SK-N-SH (cell line): Measurements from ENCODE around the gene UBE2E2. TPM values are rescaled to one million over a fixed set of nuclear protein-coding genes. Genes with fewer than 3 reads are reported as not detected.

Experiments
- CTCF ChIA-PET: fragments of 300-600, 350-600 bp; formaldehyde crosslinking; extraction: SDS; loops from one replicate; lab custom pipeline; 2021; lab: Yijun Ruan, JAX
- POLR2A ChIA-PET: fragments of 350-600 bp; sonication (Branson Sonifier 250); formaldehyde crosslinking; extraction: SDS; loops from one replicate; lab custom pipeline; 2020; ENCODE audit warnings: antibody characterized with exemption, inconsistent platforms; lab: Yijun Ruan, JAX
- DNase-seq: peaks from one replicate; pipeline ENCODE4 v3.0.0; 2012
- H2AFZ ChIP-seq: fragments of 200-600 bp; sonication (generic); 2 replicates; pipeline ENCODE4 v1.8.1; 2016; ENCODE audit warnings: antibody characterized with exemption, mild to moderate bottlenecking, low read depth
- H3F3A ChIP-seq: fragments of 200-600 bp; sonication (generic); replicated peaks from 2 replicates; pipeline ENCODE3; 2016; ENCODE audit warnings: antibody characterized with exemption, mild to moderate bottlenecking; ENCODE audit not compliant: insufficient read depth
- H3K27ac ChIP-seq, 2 experiments: fragments of 200-500 bp in 1 of 2; fragments of 200-600 bp in 1 of 2; sonication (Bioruptor generic) in 1 of 2; sonication (generic), shearing (Covaris generic) in 1 of 2; 2 replicates each; pipeline versions ENCODE4 v1.5.1 to v1.6.1; 2014 to 2016; ENCODE audit warnings: low read depth in 2 of 2, inconsistent platforms in 1 of 2, low read length in 1 of 2, mild to moderate bottlenecking in 1 of 2, mixed read lengths in 1 of 2
- H3K27me3 ChIP-seq: fragments of 200-600 bp; sonication (generic), shearing (Covaris generic); 2 replicates; pipeline ENCODE4 v1.6.1; 2016; ENCODE audit warnings: mixed run types; ENCODE audit not compliant: insufficient read depth
- H3K36me3 ChIP-seq, 2 experiments: fragments of 200-500 bp in 1 of 2; fragments of 200-600 bp in 1 of 2; sonication (Bioruptor generic) in 1 of 2; sonication (generic) in 1 of 2; replicated peaks in 1 of 2; 2 replicates each; pipeline versions ENCODE3 to v1.5.1; 2014 to 2016; ENCODE audit warnings: low read length in 1 of 2, mild to moderate bottlenecking in 1 of 2; ENCODE audit not compliant: insufficient read depth in 2 of 2, control insufficient read depth in 1 of 2
- H3K4me1 ChIP-seq, 2 experiments: fragments of 200-500 bp in 1 of 2; fragments of 200-600 bp in 1 of 2; sonication (Bioruptor generic) in 1 of 2; sonication (generic), shearing (Covaris generic) in 1 of 2; 2 replicates each; pipeline versions ENCODE4 v1.5.1 to v1.6.1; 2014 to 2016; ENCODE audit warnings: low read depth in 1 of 2, low read length in 1 of 2, mixed run types in 1 of 2; ENCODE audit not compliant: insufficient read depth in 2 of 2, control insufficient read depth in 1 of 2
- H3K4me2 ChIP-seq: fragments of 200-600 bp; sonication (generic), shearing (Covaris generic); 2 replicates; pipeline ENCODE4 v1.6.1; 2017; ENCODE audit warnings: mixed run types
- H3K4me3 ChIP-seq, 2 experiments: fragments of 200-500 bp in 1 of 2; fragments of 200-600 bp in 1 of 2; sonication (Bioruptor generic) in 1 of 2; sonication (generic), shearing (Covaris generic) in 1 of 2; 2 replicates each; pipeline versions ENCODE4 v1.5.1 to v1.8.1; 2014 to 2016; ENCODE audit warnings: low read depth in 2 of 2, inconsistent platforms in 1 of 2, low read length in 1 of 2, mild to moderate bottlenecking in 1 of 2, mixed read lengths in 1 of 2, moderate library complexity in 1 of 2
- H3K79me2 ChIP-seq: fragments of 200-600 bp; sonication (generic); 2 replicates; pipeline ENCODE4 v1.8.1; 2017; ENCODE audit warnings: mild to moderate bottlenecking; ENCODE audit not compliant: insufficient read depth
- H3K9ac ChIP-seq: fragments of 200-600 bp; sonication (generic); 2 replicates; pipeline ENCODE4 v1.6.1; 2017; ENCODE audit warnings: mixed run types
- H3K9me2 ChIP-seq: fragments of 200-600 bp; sonication (generic); 2 replicates; pipeline ENCODE4 v1.6.1; 2017; ENCODE audit warnings: mixed run types
- H3K9me3 ChIP-seq: fragments of 200-600 bp; sonication (generic); 2 replicates; pipeline ENCODE4 v1.6.1; 2017; ENCODE audit warnings: mixed run types, mild to moderate bottlenecking, moderate library complexity
- H4K20me1 ChIP-seq: fragments of 200-600 bp; sonication (generic); 2 replicates; pipeline ENCODE4 v1.6.1; 2017; ENCODE audit warnings: mild to moderate bottlenecking, mixed run types; ENCODE audit not compliant: insufficient read depth
- CHD2 ChIP-seq: fragments of 150-350 bp; IDR thresholded peaks from 2 replicates; pipeline ENCODE4 v1.6.1; 2018; ENCODE audit warnings: low read length; ENCODE audit not compliant: partially characterized antibody
- FOXJ3 ChIP-seq: sonication (generic); formaldehyde crosslinking; IDR thresholded peaks from 2 replicates; pipeline ENCODE4 v1.5.1; 2020; ENCODE audit warnings: mild to moderate bottlenecking, missing genetic modification reagents
- FOXM1 ChIP-seq: IDR thresholded peaks from 2 replicates; pipeline ENCODE4 v1.4.0; 2012; ENCODE audit warnings: low read depth, mild to moderate bottlenecking
- MEF2A ChIP-seq: IDR thresholded peaks from 2 replicates; pipeline ENCODE4 v1.4.0; 2012; ENCODE audit warnings: low read depth, borderline replicate concordance
- USF1 ChIP-seq: IDR thresholded peaks from 2 replicates; pipeline ENCODE4 v1.4.0; 2012; ENCODE audit warnings: low read depth, borderline replicate concordance
- YY1 ChIP-seq: IDR thresholded peaks from 2 replicates; pipeline ENCODE4 v1.4.0; 2012; ENCODE audit warnings: low read depth, mild to moderate bottlenecking
- ZBTB33 ChIP-seq: IDR thresholded peaks from 2 replicates; pipeline ENCODE4 v1.4.0; 2012; ENCODE audit warnings: low read depth, borderline replicate concordance
- WGBS: methylation state at CpG from one replicate; pipeline ENCODE4 v1.1.6; 2017; ENCODE audit warnings: low lambda C conversion rate; 5-methylcytosine and 5-hydroxymethylcytosine counted together
- polyA plus RNA-seq, 3 experiments: library from polyadenylated mRNA; depleted of rRNA; stranded (reverse); fragments of >200 nt; gene quantifications; 2 replicates each; pipeline ENCODE4 v1.2.3, GENCODE V29; 2012
- TF ChIP-seq, protein P1 (sequence below): fragments of 200-600 bp; sonication (generic); IDR thresholded peaks from 2 replicates; pipeline ENCODE4 v1.6.1; 2017; ENCODE audit warnings: antibody characterized with exemption, mild to moderate bottlenecking, moderate library complexity

Gene UBE2E2
- polyA plus RNA-seq, 1 of the 3 experiments (the other 2 are of a cell fraction): 46.4 TPM

DNA sequence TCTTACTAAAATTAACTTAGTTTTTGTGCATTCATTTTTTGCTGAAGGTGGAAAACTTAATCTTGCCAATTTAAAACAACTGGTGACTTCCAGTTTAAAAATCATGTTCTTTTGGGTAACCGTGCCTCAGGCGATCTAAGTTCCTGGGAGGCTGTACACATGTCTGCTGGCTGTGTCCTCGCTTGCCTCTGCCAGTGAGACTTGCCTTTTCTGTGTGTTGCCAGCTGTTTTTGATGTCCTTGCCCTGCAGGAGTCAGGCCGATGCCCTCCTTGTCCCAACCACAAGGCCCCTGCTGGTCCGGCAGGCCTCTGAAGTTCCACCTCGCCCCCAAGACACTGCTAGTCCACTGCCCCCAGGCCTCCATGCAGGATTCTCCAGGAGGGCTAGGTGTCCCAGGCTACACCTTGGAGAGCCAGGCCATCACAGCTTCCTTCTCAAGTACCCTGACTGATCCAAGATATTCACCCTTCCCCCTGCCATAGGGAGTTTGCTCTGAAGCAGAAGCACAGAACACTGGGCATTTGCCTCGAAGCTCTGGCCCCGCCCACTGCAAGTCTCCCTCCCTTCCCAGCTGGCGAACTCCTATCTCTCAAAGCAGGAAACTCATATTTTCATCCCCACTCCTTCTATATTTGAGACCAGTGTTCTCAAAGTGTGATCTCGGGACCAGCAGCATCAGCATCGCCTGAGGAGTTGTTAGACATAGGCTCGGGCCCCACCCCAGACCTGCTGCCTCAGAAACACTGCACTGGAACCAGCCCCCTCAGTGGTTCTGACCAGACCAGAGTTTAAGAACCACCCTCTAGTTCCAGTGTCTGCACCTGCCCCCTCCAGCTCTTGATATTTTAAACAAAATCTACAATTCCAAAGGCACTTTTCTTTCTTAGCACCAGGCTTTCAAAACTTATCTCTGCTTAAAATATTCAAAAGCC, 416.8 kb downstream of the UBE2E2 start:
- no peaks in the 10 kb centered on the region for H3K9me3 ChIP-seq

More for the DNA sequence above, 416.8 kb downstream of the UBE2E2 start:
- Histone ChIP-seq H3K79me2 (no peaks in the 10 kb centered on the region), H3F3A (no peaks in the 10 kb centered on the region), H3K4me3 (no peak overlapping the region), H3K4me1 (peaks cover 0 to 3% of the 10 kb centered on the region in 2 experiments; a peak in 1 of 4 replicates), H3K27ac (no peak overlapping the region), H2AFZ (no peak overlapping the region), H4K20me1 (no peaks in the 10 kb centered on the region), H3K27me3 (no peaks in the 10 kb centered on the region), H3K36me3 (no peaks in the 10 kb centered on the region), H3K9me2 (no peaks in the 10 kb centered on the region), H3K9ac (no peak overlapping the region), H3K4me2 (no peak overlapping the region)
- ChIA-PET POLR2A (no interaction called here), CTCF (interaction anchor here (1.0 to 1.3 kb wide), 2 partner anchors 29 to 111 kb away, joined by 3 read pairs; no protein-coding TSS in a partner anchor)
- no peak for DNase-seq
- TF ChIP-seq USF1: no peak
- no peak for TF ChIP-seq MEF2A
- TF ChIP-seq FOXJ3 (CRISPR knock-in tag): no peak
- no peak for TF ChIP-seq CHD2
- TF ChIP-seq, protein P1, sequence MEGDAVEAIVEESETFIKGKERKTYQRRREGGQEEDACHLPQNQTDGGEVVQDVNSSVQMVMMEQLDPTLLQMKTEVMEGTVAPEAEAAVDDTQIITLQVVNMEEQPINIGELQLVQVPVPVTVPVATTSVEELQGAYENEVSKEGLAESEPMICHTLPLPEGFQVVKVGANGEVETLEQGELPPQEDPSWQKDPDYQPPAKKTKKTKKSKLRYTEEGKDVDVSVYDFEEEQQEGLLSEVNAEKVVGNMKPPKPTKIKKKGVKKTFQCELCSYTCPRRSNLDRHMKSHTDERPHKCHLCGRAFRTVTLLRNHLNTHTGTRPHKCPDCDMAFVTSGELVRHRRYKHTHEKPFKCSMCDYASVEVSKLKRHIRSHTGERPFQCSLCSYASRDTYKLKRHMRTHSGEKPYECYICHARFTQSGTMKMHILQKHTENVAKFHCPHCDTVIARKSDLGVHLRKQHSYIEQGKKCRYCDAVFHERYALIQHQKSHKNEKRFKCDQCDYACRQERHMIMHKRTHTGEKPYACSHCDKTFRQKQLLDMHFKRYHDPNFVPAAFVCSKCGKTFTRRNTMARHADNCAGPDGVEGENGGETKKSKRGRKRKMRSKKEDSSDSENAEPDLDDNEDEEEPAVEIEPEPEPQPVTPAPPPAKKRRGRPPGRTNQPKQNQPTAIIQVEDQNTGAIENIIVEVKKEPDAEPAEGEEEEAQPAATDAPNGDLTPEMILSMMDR: no peak
- TF ChIP-seq YY1: no peak
- TF ChIP-seq ZBTB33: no peak
- TF ChIP-seq FOXM1: no peak
- 87% methylated on average over 11 of the region's 12 CpGs for WGBS
